Posterior vena cava (tissue), 2 donors: ENCODE measurements around the gene FCHSD1. TPM values are rescaled to one million over a fixed set of nuclear protein-coding genes. Genes with fewer than 3 reads are reported as not detected.
A peak's percentile ranks its signal among the peaks of the same experiment; 100 is the strongest.

Experiments
- DNase-seq: peaks from one replicate; pipeline ENCODE4 v3.0.0-alpha.2; 2020; ENCODE audit warnings: low spot score
- intact Hi-C, 2 donors: fragments of 100-400 bp; cut with DNase I; formaldehyde crosslinking; loops; one replicate each; pipeline versions ENCODE4 v1.14.1 to v1.14.2; 2022 to 2023
- long read RNA-seq, 2 donors: library from polyadenylated mRNA; unstranded; transcript quantifications; one replicate each; pipeline ENCODE4 v2.0.0, GENCODE V29; 2020 to 2021
- total RNA-seq, 2 donors: library from RNA; stranded (reverse); fragmentation: NEBNext Ultra II Directional; extraction: Animal tissue kit (Norgen Biotek cat#: 25700); gene quantifications; one replicate each; pipeline ENCODE4 v1.2.1, GENCODE V29; 2021
- donor health status: DM: yes; HTN: yes; CAD: no.
- donor health status: DM: yes; HTN: yes; CAD: no.

The FCHSD1 gene
- 10 to 100 TPM; 11.6 to 13.6 TPM for total RNA-seq
- long read RNA-seq, donor 1, partial matches to known transcripts: 2 of 5 reads
- long read RNA-seq, donor 1, other reads (novel, unspliced or antisense): 3 of 5 reads
- long read RNA-seq, donor 2, partial matches to known transcripts: 4 of 10 reads
- long read RNA-seq, donor 2, other reads (novel, unspliced or antisense): 6 of 10 reads

DNA sequence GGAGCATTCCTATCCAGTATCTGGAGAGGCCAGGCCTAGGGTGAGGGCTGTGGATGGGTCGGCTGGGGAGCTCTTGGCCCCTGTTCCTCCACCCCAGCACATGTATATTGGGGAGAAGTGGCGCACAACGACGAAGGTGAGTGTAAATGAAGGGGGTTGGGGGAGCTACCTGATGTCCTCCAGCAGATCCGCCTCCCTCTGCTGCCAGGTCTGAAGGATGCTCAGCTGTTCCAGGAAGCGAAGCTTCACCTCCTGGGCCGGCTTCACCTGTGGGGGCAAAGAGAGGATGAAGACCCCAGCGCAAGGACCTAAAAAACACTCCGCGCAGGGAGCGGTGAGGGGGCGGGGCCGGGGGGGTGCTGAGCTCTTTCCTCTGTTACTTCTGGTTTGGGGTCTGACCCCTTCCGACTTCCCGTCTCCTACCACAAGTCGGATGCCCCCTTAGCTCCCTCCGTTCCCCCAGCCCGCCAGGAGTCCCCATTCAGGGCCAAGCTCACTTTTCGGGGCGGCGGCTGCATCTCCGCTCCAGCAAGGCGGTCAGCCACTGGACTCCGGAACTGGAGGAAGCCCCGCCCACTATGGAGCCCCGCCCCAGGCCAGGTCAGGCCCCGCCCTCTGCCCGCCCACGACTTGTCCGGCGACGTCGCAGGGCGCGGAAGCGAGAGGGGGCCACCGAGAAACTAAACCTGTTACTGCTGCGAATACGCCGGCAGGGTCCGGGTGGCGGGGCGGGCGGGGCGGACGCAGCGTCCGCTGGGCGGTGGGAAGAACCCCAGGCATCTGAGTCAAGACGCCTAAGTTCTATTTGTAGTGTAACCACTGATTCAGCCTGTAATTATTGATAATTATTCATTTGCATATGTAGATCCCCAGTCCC lies at the start of gene FCHSD1:
Gene FCHSD1, minus strand, starts transcription at position 568 of the 877 bp plus-strand sequence. Its CDS starts 50 bp downstream, at position 518.
- DNase-seq: peak; percentile 97
- intact Hi-C loops: no loop called here

DNA sequence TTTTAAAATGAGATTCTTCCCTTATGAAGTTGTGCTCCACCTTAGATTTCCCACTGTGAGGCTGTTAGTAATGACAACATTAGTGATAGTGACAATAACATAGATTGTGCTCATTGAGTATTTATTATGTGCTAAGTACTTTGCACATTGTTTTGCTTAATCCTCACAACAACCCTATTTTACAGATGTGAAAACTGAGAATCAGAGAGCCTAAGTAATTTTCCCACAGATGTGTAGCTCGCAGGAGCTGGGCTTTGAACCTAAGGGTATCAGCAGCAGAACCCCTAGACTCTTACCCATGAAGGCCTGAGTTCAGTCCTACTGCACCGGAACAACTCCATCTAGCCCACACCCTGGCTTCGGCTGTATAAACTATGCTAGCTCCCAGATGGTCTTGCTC lies 46.4 kb upstream of the FCHSD1 start:
- DNase-seq: no peak
- intact Hi-C loops: no loop called here

DNA sequence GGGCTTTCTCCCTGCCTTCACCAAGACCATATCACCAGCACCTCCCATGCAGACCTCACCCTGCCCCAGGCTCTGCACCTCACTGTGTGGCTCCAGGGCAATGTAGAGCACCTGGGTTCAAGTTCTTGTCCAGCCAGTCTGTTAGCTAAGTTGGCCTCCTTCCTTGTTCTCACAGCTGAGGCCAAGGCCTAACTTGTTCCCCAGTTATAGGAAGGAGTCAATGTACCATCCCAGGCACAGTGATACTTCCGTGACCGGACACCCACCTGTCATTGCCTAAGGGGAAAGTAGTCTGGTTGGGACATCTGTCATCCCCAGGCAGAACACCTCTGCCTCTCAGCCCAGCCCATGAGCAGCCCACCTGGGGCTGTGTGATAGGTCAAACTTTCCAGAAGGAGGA lies 45.2 kb upstream of the FCHSD1 start:
- DNase-seq: peak; percentile 23
- intact Hi-C loops: no loop called here

DNA sequence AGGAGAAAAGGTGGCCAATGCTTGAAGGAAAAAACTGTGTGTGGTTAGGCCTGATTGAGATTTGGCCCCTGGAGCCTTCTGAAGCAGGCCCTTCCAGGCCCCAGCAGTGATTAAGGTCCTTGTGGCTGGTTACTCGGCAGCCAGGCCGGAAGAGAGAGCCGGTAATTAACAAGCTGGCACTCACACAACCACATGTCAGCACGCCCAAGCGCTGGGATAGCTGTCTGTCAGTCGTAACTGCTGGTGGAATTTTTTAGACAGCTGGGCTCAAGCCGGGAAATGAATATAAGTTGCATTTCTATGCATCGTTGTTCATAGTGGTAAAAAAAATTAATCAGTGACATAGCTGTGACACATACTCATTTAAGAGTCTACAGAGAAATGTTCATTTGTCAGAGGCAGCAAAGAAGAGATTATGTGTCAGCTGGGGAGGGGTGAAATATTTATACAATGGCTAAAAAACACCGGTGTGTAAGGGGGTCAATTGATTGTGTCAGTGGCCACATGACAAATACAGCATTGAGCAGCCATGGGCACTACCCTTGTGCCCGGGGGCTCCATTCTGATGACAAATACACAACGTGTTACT lies 44.5 kb upstream of the FCHSD1 start:
- intact Hi-C loops: no loop called here

DNA sequence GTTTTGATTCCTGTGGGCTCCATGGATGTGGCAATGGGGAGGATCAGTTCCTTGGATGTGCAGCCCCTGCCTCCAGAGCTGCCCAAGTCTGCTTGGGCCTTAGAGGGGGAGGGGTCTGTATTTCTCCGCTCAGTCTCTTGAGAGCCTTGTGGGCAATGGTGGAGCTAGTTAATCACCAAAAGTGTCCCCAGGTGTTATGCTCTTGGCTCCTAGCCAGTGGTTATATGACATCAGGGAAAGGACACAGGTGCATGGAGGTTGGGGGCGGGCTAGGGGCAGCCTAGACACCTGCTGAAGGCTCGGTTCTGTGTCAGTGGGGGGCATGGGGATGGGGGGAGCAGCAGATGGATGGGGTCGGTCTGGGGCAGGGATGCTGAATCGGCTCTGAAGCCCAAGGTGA lies 43.3 kb upstream of the FCHSD1 start:
- intact Hi-C loops: no loop called here
- no peak for DNase-seq

More for the DNA sequence above, 44.5 kb upstream of the FCHSD1 start:
- peak; percentile 44 for DNase-seq

DNA sequence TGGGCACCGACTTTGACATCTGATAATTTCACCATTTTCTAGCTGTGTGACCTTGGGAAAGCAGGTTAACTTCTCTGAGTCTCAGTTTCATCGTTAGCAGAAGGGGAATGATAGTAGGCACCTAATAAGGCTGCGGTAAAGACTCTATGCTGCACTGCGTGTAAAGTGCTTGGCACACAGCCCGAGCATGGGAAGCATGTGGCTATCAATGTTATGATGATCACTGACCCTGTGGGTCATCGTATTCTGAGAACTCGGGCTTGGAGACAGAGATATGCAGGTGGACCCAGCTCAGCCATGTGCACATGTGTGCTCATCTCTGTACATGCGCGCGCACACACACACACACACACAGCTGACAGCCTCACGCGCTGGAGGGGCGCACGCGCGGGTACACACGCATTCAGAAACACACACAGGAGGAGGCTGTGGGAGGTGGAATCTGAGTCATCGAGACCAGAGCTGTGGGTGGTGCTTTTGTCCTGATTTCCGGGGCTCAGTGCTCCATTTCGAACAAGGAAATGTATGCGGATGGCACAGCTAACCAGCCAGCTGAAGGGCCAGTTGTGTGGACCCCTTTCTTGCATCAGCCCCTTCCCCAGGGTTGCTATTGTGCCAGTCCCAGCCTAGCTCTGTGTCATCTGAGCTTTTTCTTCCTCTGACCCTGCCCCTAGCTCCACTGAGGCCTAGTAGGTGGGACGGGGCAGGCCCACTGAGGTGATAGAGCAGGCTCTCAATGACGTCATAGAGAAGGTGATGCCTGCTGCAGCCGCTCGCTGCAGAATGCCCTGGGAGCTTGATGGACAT lies 41.9 kb upstream of the FCHSD1 start:
- intact Hi-C loops: loop anchor here (1.0 to 2.0 kb wide), 3 partner anchors 266 to 456 kb away; no protein-coding TSS in a partner anchor
- DNase-seq: no peak

DNA sequence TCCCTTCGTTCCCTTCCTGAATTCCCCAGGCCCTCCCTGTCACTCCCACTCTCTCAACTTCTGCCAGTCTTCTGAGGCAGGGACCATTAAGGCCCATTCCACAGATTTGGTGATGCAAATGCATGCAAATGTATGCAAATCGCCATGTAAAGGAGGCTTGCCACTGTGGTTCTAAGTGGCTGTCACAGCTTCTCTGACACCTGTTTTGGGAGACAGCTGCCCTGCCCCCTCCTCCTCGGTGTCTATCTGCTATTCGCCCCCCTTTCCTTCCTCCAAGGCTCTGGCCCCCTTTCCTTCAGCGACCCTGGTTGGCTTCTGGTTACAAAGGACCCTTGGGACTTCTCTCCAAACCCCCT lies 41.3 kb upstream of the FCHSD1 start:
- no peak for DNase-seq
- intact Hi-C loops: loop anchor here (1.0 to 2.0 kb wide), 3 partner anchors 267 to 456 kb away; no protein-coding TSS in a partner anchor

DNA sequence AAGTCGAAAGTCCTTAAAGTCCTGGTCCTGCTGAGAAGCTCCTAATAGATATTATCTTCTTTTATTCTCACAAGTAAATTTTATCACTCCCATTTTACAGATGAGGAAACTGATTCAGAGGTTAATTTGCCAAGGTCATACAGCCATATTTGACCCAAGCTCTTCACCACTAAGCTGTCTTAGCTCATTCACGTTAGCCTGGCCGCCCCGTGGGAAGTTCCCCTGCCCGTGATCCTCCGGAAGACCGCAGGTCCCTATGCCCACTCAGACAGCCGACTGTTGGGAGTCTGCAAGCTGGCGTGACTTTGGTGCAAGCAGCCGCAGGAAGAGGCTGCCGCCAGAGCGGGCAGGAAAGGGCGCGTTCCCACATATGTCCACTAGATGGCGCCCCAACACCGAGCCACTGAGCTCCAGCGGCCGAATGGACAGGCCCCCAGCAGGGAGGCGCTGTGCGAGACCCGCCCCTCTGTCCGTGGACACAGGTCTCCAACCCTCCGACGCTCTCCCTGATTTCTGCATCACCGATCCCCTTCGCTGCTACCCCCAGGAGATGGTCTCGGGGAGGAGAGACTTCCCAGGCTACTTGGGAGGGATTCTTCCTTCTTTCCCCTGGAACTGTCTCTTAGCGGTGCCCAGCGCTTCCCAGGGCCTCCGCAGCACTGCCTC lies 40.8 kb upstream of the FCHSD1 start:
- DNase-seq: peak; percentile 96
- intact Hi-C loops: loop anchor here (1.0 to 2.0 kb wide), 3 partner anchors 267 to 457 kb away; no protein-coding TSS in a partner anchor

DNA sequence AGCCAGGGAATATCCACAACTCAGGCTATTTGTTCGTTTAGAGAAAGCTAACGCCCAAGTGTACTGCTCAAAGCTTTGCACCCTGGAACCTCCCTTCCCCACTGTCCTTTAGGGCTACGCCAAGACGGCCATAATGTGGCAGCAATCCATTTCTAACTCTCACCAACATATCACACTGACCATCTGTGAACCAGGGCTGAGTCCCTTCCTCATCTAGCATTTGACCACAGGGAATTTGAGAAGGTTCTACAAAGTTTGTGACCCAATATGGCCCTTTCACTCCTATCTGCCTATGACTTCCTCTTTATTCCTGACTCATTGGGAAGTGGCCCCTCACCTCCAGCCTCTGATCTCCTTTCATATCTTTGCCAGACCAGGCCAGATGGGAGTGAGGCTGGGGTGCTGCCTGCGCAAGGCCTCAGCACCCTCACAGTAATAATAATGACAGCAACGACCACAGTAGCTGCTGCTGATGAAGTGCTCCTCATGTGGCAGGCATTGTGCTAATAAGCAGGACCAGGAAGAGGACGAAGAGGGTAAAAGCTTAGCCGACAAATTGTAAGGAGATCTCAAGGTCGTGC lies 40.2 kb upstream of the FCHSD1 start:
- intact Hi-C loops: no loop called here
- DNase-seq: no peak

DNA sequence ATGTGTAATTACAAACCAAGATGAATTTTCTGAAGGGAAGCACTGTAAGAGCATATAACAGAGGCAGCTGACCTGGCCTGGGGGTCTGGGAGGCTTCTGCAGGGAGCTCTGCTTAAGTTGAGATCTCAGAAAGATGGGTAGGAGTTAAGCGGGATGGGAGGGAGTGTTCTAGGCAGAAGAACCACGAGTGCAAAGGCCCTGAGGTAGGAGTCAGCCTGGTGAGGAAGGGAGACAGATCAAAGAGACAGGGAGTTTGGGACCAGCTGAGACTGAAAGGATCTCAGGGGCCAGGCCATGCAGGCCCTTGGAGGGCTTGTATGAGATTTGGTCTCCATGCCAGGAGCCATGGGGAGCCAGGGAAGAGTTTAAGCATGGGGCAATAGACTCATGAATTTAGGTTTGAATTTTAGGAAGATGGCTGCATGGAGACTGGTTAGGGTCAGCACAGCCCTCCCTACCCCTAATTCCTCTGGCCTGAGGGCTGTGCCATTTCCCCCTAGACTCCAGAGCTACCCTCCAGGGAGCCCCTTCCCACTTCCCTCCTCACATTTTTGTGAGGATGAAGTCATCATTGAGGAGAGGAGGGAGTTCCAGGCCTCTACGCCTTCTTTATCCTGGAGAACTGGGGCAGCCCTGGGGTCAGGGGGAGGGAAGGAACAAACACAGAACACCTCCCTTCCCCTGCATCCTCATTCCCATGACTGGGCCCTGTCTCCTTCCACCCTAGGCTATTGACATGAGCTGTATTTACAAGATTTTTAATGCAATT lies 35.6 kb upstream of the FCHSD1 start:
- no peak for DNase-seq
- intact Hi-C loops: no loop called here

DNA sequence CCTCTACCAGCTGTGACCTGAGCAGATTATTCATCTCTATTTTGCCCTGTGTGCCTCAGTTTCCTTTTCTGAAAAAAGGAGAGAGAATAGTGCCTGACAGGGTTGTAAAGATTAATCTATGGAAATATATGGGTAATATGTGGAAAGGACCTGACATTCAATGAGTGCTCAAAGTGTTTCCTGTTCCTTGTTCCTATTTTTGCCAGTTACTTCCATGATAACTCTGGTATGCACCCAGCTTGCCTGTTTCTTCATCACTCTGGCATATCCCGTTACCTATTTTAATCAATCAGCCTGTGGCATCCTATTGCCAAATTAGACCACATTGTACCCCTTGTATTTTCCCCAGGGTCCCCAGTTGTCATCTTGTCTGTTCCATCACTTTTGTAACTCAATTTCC lies 34.4 kb upstream of the FCHSD1 start:
- intact Hi-C loops: no loop called here
- no peak for DNase-seq

DNA sequence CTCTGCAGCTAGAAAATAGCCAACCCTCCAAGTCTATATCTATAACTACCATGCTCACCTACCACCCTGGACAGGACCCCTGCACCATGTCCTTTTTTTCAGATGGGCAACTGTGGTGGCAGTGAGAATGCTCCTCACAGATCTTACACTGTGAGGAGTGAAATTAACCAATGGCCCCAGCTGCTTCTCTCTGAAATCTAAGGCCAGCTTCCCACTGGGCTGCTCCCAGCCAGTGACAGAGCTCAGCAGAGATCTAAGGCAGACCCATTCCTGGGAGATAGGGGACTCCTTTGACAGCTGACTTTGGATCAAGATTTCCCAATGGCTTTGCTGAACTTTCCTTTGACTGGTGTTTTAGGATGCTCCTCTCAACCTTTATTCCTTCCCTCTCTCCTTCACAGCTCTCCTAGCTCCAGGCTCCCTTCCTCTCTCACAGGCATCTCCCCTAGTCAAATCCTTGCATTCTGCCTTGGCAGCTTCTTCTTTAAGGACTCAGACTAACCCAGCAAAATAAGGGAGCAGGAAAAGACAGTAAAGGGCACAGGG lies 32.5 kb upstream of the FCHSD1 start:
- intact Hi-C loops: no loop called here
- no peak for DNase-seq

DNA sequence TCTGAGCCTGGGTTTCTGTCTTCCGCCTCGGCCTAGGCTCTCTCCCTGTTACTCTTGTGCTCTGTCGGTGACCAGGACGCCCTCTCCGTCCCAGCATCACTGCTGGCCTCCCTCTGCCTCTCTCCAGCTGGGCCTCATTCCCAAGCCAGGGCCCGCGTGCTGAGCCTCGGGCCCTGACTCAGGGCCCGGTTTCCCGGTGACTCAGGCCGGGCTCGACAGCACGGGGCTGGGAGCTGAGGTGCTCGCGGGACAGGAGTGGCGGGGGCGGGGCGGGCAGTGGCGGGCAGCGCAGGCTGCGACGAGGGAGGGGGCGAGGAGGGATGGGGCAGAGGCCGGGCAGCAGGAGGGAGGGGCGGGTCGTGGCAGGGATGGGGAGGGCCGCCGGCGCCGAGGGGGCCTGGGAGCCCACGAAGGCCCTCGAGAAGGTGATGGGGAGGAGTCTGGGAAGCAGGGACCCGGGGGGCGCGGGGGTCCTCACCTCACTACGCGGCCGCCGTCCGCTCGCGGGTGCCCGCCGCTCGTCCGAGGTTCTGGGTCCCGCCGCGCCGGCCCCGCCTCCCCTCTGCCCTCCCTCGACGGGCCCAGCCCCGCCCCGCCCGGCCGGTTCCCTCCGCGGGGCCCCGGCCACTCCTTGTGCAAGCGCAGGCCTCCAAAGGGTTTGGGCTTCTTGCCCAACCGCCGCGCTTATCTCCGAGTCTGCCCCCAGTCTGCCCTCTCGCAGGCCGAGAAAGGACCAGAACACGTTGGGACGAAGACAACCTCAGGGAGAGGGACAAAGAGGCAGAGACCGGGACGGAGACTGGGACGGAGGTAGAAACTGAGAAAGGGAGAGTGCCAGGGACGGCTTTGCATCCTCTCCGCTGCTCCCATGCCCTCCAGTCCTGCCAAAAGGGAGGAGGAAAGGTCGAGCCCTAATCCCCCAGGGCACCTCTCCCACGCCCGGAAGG lies 30.8 kb upstream of the FCHSD1 start, which contains the start of gene ARAP3:
Gene ARAP3, minus strand, starts transcription at position 536 of the 947 bp plus-strand sequence. CDS start 1,744 bp downstream, outside the sequence.
- intact Hi-C loops: no loop called here
- DNase-seq: peak; percentile 95

DNA sequence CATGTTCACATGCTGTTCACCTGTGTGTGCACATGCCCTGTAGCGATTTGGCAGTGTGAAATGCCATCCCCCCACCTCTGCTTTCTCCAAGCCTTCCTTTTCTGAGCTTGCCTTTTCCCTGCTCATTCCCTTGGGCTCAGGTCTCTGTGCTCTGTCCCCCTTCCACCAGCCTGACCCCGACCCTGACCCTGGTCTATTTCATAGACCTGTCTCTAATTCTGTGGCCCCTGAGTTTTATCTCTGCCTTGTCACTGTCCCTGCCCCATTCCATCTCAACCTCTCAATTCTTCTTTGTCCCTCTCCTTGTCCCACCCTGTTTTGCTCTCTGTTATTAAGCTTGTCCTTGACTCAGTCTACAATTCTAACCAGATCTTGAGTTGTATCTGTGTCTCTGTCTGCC lies 30.1 kb upstream of the FCHSD1 start:
- intact Hi-C loops: no loop called here
- no peak for DNase-seq

DNA sequence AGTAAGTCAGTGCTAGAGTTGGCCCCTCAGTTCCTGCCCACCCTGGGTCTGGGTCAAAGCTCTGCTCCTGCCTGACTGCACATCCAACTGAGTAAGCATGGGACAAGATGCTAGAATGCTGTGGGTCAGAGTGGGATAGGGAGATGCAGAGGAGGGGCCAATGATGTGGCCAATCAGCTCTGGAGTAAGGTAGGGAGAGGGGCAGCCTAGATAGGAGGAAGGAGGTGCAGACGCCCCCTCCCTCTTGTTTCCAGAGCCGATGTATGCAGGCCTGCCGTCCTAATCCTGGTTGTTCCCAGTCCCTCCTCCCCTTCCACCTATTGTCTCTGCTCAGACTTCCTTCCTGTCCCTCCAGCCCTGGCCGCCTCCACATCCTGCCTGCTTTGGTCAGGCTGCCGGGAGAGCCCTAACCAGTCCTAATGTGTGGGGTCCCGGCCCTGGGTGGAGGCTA lies 29.6 kb upstream of the FCHSD1 start:
- intact Hi-C loops: no loop called here

DNA sequence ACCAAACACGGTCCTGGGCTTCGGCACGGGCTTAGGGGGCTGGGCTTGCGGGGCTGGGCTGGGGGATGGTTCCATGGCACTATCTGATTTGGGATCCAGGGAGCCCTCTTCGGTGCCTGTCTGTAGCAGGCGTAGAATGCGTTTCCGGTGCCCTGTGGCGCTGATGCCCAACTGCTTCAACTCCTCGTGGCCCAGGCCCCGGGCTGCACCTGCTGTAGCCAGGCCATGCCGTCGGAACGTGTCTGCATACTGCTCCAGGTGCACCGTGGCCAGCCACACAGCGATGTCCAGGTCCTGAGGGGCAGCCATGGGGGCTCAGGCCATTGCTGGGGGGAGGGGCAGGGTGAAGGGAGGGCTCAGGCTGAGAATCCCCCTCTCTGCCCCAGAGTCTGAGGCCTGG lies 29.0 kb upstream of the FCHSD1 start:
- DNase-seq: no peak
- intact Hi-C loops: no loop called here

More for the DNA sequence above, 29.6 kb upstream of the FCHSD1 start:
- DNase-seq: no peak
